Measurements from ENCODE around the gene P2RX3.
A peak's percentile ranks its signal among the peaks of the same experiment; 100 is the strongest.

Gene P2RX3

DNA sequence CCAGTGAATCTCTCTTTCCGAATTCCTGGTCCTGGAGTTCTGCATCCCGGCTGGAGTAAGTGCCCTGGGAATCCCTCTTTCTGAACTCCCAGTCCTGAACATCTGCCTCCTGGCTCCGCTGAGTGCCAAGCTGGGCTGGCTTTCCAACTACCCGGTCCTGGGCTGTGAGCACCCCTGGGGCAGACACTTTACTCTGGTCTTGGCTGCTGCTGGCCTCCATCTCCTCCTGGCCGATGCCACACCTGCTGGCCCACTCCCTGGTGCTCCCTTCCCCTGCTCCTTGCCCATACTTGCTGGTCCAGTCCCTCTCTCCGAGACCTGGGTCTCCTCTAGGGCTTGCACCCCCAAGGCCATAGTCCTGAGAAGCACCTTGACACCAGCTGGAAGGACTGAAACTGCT is 28.1 kb upstream of the P2RX3 start:
- no peak for DNase-seq (ENCODE audit: low spot score)

DNA sequence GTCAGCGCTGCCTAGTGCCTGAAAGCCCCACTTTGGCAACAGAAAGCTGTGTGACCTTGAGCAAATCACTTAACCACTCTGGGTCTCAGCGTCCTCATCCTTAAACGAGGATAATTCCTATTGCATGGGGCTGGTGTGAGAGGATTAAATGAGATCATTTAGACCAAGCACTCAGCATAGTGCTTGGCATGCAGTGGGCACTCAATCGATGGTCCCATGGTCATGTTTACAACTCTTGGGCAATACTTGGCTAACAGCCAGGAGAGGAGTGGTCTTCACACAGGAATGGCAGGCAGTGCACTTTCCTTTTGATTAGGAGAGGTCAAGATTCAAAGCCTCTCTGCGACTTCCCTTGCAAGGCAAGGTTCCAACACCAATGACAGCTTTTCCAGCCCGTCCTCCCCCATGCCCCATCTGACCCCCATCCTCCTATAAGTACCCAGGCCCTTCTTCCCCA is 27.5 kb upstream of the P2RX3 start:
- no peak for DNase-seq (ENCODE audit: low spot score)

DNA sequence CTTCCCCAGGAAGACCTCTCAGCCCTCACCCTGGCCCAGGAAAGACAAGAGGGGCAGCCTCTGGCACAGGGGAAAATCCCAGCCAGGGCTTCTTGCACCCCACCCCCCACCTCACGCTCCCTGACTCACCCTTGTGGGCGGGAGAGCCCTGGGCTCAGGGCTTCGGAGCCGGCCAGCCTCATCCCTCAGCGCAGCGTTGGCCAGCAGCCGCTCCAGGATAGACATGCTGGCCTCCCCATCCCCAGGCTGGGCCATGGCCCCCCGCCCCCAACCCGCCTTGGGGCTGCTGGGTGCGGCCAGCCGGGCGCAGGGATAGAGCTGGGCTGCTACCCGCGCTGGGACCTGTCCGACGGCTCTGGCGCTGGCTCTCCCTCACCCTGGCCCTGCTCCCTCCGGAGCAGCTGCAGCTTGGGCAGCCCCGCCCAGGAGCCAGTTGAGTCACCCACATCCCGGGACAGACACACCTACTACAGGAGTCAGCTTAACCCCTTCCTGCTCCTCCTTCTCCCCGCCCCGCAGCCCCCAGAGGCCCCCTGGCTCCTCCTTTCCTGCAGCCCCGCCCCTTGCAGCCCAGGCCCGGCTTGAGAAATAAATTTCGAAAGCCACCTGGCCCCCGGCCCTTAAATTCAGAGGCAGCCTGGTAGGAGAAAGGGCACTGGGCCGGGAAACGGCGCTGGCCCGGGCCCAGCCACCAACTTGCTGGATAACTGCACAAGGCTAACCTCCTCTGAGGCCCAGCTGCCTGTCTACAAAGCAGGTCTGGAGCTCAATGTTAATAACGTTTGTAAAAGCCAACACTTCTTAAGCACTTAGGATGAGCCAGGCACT is 26.8 kb upstream of the P2RX3 start:
- no peak for DNase-seq (ENCODE audit: low spot score)

DNA sequence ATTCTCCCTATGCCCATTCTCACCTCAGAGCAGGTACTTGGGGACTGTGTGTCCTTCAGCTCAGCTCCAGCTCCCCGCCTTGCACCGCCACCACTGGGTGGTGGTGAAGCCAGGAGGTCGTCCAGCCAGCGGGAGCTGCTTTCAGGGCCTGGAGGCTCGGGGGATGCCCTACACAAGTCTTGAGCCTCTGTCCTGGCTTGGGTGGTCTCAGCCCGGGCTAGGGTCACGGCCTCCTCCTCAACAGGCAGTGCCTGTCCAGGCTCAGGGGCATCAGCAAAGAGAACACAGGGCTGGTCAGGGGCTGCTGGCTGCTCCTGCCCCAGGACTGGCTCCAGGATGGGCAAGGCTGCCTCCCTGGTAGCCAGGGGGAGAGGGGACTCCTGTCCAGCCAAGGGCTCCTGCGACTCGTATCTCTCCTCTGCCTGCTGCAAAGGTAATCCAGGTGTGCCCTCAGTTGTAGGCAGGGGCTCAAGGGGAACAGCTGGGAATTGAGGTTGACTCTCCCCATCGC is 25.6 kb upstream of the P2RX3 start:
- DNase-seq (ENCODE audit: low spot score) = no peak

DNA sequence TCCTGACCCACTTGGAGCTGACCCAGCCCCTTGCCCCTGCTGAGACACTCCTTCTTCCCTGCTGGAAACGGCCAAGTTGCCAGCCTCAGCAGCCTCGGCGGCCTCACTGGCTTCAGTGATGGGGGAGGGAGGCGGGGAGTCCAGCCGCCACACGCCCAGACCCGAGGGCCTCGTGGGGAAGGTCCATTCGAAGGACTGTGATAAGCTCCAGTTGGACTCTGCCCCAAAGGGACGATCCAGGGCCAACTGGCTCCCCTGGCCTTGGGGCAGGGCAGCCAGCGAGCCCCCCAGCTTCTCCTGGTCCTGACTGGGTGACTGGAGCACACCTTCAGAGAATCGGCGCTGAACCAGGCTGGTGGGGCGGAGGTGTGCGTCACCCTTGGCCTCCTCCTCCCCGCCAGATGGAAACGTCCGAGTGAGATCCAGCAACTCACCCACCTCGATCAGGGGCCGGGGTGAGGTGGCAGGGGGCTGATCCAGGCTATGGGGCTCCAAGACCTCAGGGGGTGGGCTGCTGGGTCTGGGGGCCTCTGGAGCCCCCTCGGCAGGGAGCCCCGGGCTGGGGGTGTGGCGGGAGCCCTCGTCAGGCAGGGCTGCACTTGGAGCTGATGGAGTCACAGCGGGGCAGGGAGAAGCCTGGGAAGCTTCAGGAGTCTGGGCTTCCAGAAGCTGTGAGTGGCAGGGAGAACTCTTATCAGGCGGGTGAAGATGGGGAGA is 24.9 kb upstream of the P2RX3 start:
- DNase-seq (ENCODE audit: low spot score) = no peak

DNA sequence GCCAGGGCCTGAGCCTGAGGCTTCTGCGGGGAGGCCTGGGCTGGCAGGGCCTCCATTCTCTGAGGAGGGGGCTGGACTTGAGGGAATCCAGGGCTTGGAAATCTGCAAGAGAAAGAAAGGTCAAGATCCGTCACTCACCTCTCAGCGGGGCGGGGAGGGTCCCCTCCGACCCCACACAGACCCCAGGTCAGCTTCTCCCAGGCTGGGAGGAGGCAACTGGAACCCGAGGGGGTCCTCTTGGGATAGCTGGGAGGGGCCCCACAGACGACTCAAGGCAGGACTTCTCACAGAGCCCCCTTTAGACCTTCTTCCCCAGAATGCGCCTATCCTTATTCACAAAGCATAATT is 24.4 kb upstream of the P2RX3 start:
- DNase-seq (ENCODE audit: low spot score) = no peak

DNA sequence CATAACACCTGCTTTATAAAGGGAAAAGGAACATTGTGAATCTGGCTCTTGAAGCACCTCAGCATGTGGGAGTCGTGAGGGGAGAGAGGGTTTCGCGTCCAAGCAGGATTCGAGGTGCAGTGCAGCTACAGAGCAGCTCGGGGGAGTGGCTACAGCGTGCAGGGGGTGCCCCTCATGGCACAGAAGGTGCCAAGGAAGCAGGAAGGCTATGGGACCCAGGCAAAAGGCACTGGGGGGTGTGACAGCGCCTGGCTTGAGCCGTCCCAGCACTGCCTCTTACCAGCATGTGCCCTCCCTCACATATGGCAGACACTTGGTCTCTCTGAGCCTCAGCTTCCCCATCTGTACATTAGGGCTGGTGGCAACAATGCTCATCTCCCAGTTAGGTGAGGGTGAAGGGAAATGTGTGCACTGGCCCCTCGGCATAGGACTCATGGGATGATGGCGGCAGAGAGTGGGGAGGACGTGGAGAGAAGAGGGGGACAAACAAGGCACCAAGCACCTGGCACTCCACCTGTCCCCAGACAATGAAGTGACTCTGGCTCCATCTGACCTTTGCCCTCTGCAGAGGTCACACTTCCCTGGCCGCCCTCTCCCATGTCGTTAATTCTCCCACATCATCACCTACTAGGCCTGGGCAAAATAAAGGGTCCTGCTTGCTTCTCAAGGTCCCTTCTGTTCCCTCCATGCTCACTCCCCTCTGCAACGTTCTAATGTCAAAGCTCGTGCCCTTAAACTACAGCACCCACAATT is 23.8 kb upstream of the P2RX3 start:
- DNase-seq (ENCODE audit: low spot score) = no peak

DNA sequence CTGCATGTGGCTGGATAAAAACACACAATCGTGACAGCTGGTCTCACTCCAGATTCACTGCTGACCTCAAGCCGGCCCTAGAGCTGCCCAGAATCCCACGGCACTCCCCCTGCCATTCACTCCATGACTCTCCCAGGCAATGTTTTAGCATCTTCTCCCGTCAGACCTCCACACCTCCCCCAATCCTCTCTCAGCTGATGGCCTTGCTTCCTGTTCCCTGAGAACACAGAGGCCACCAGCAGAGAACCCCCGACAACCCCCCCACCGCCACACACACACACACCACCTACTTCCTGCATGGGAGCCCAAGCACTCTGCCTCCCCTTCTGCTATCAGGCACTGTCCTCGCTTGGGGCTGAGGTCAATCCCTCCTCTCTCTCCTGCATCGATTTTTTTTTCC is 22.7 kb upstream of the P2RX3 start:
- no peak for DNase-seq (ENCODE audit: low spot score)

DNA sequence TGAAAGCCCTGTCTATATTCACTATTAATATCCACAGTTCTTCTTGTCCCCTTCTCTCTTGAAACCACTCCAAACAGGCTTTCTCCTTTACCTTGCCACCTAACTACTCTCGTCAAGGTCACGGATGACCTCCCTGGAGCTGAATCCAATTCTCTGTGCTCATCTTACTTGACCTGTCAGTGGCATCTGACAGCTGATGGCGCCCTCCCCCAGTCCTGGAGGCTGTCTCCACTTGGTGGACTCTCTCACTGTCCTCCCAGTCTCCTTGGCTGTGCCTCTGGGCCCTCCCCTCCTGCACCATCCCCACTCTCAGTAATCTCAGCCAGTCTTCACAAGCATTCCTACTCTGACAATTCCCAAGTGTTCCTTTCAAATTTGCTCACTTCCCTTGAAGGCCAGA is 22.1 kb upstream of the P2RX3 start:
- DNase-seq (ENCODE audit: low spot score) = no peak

DNA sequence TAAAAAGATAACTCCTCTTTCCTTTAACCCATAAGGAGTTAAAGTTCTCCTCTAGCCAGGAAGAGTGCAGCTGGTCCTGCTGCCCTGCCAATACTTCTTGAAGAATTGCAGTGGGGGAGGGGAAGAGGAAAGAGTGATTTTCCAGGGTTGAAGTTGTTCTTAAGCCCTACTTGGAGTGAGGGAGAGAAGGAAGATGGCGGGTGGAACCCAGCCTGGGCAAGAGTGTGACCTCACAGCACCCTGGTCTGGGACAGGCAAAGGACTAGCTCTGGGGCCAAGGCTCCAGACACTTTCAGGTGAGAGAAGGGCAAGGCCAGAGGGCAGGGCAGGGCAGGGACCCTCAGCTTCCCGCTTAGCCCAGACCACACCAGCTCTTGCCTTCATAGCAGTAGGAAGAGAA is 20.0 kb upstream of the P2RX3 start:
- DNase-seq (ENCODE audit: low spot score) = no peak

DNA sequence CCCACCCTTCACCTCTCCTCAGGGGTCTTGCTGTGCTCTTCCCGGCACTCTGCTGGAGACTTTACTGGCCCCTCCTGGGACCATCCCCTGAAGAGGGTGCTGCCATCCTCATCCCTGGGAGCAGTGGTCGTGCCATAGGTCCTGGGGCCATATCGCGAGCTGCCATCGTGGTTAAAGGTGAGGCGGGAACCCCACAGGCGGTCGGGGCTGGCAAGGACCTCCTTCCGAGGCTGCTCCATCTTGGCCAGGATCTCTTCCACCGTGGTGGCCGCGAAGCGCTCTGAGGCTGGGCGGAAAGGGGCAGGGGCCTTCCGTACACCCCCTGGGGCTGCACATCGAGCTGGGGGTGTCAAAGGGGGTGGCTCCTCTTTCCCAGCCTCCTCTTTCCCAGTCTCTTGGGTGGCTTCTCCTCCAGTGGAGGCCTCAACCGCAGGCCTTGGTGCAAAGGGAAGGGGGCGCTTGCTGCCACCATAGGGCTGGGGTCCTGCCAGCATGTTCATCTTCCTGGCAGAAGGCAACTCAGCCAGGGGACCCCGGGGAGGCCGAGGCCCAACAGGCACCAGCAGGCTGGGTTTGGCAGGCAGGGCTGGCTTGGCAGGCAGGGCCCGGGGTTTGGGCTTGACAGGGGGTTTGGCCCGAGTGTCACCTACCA is 18.0 kb upstream of the P2RX3 start:
- no peak for DNase-seq (ENCODE audit: low spot score)

DNA sequence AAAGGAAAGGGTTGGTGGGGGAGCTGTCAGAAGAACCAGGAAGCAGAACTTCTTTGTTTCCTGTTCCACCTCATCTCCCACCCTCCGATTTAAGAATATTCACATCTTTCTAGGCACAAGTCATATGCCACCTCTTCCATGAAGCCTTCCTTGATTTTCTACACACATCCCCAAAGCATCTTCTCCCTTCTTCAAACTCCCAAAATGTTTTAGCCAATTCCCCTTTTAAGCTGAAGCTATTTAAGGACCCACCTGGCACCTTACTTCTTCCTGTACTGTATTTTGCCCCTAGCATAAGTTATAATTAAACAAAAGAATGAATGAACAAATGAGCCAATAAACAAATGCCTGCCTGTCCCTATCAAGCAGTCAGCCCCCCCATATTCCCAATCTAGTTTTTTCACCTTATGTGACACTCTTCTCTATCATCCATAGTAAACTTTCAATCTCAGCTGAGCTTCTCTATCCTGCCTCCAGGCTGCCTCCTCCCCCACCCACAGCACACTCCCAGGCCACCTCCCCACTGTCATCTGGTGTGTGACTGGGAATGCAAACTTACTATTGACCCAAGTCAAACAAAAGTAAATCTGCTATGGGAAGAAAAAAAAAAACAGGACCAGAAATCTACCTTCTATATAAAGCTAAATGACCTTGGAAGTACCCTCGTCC is 17.3 kb upstream of the P2RX3 start:
- DNase-seq (ENCODE audit: low spot score) = no peak

DNA sequence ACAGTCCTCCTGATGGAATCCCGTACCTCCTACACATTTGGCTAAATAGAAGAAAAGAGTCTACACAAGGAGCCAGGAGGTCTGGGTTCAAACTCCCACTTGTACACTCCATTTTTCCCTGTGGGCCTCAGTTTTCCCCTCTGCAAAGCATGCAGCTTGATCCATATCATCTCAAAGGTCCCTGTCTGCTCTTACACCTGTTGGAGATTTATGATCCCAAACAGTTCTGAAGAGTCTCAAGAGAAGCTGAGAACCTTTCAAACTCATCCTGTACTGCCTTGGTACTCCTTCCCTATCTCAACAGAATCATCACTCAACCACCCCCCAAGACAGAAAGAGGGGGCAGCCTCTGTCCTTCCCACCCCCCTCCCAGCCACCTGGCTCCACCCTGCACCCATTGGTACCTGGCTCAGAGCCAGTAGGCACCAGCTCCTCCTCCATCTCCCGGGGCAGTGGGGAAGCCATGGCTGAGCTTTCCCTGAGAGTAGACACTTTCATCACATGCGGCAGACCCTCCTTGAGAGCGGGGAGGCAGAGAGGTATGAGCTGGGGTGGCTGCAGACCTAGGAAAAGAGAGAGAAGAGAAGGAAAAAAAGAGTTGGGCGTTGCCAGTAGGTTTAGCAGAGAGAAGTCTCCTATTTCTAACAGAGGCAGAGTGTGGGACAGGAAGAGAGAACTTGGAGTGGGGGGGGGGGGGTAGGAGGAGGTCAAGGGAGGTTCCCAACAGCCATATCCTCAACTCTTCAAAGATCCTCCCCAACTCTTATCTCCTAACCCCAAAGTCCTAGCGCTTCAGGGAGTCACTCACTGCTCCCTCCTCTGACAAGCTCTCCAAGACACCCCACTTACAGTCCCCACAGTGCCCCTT is 16.5 kb upstream of the P2RX3 start:
- no peak for DNase-seq (ENCODE audit: low spot score)

DNA sequence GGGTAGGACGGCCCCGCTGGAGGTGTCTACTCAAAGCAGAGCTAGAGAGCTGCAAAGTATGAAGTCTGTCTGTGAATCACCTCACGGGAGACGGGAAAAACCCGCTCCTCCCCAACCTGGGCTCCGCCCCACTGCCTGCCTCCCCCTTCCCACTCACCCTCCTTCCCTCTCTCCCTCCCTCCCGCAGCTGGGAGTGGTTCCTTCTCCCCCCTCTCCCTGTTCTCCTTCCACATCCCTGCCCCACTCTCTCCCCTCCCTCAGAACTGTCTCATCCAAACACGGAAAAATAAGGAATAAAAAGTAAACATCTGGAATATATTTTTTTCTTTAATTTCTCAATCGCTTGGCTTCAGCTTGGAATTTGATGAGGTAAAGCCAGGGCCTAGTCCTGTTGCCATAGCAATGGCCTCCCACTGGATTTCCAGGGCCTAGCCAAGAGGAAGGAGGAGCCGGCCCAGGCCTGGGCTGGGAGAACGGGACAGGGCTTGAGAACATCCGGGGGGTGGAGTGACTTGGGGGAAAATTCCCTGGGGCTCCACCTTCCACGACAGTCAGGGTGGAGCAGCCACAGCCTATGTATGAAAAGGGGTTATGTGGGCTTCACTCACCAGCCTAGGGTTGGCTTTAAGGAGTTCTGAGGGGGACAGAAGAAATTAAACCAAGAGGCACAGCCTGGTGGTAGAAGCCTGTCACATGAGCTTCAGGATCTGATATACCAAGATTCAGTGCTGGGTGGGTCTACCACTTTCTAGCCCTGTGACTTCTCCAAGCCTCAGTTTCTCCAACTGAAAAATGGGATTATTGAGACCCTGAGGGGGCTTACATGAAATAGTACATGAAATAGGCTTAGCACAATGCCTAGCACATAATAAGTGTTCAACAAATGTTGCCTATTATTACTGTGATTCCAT is 15.6 kb upstream of the P2RX3 start:
- no peak for DNase-seq (ENCODE audit: low spot score)

DNA sequence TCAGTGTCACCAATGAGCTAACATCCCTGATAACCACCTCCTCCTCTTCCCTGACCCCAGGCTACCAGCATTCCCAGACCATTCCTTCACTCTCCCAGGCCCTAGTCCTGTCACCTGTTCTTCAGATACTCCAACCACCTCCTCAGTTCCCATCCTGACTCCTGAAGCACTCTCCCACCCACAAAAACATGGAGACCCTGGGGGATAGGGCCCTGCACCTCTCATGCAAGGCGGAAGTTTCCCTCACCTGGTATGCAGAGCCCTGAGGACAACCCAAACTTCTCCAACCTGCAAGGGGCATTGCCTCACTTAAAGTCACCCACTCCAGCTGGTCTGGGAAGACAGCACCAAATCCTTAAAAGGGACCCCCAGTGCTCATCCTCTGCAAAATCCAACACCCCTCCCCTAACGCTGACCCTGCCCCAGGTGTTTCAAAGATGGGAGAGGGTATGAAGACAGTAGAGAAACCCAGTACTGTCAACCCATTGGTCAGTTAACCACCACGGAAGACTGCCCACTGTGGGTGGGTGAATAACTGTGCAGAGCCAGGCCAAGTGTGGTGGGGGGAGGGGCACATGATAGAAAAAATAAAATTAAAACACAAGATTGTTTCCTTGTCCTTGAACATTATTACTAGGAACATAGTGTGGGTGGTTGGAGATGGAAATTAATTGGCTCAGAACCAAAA is 14.8 kb upstream of the P2RX3 start:
- no peak for DNase-seq (ENCODE audit: low spot score)

DNA sequence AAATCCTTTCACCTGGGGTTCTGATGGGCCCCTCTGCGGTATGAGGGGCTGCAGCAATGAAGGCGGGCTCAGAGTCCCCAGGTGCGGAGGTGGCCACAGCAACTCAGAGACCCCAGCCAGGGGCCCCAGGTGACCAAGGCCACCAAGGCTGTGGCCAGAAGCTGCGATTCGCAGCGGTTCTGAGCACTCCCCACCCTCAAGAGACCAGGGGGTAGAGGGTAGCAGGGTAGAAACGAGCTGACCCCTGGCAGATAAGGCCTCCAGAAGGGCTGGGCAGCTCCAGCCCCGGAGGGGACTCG is 14.3 kb upstream of the P2RX3 start:
- DNase-seq (ENCODE audit: low spot score) = no peak

DNA sequence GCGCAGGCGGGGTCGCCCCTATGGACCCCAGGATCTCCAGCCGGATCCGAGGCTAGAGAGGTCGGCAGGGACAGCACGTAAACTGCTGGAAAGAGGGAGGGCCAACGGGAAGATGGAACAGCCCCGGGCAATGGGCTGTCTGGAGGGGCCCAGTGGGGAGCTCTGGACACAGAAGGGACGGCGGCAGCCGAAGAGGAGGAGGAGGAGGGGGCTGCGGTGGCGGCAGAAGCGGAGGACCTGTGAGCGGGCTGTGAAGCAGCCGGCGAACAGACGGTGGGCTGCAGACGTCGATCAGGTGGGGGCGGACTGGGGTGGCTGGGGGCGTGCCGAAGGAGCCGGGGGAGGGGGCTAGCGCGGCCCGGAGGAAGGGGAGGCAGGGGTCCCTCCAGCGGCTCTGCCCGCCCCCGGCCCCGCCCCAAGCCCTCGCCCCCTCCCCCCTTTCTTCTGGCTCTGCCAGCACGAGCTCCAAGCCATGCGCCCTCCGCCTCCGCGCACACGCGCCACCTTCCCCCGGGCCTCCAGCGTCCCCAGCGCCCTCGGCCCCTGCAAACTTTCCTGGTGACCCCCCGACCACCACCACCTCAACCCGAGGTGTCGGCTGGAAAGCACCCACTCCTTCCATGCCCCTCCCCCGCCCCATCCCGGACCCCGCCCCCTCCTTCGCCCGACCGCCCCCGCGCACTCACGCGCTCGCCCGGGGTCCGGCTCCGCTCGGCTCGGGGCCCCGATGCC is 13.8 kb upstream of the P2RX3 start:
- peak; percentile 34 for DNase-seq (ENCODE audit: low spot score)

Measured in NAMALWA (cell line).